H9 (cell line): Measurements from ENCODE around the gene RAG1. TPM values are rescaled to one million over a fixed set of nuclear protein-coding genes. Genes with fewer than 3 reads are reported as not detected.

Source experiments
- DNase-seq: peaks from one replicate; pipeline ENCODE4 v3.0.0-alpha.2; 2017
- H2AFZ ChIP-seq: one replicate; pipeline ENCODE4 v1.6.1; 2013; ENCODE audit warnings: mild to moderate bottlenecking, low read length, control low read depth, moderate library complexity
- H2AK5ac ChIP-seq: 2 replicates; pipeline ENCODE4 v1.6.1; 2013; ENCODE audit warnings: low read length, control low read depth, mixed read lengths; ENCODE audit not compliant: insufficient read length
- H2BK120ac ChIP-seq: one replicate; pipeline ENCODE4 v1.6.1; 2013; ENCODE audit warnings: low read depth, mild to moderate bottlenecking, low read length, control low read depth, inconsistent platforms; ENCODE audit not compliant: poor library complexity, severe bottlenecking
- H2BK12ac ChIP-seq: 2 replicates; pipeline ENCODE4 v1.6.1; 2013; ENCODE audit warnings: low read length, control low read depth, mixed read lengths, low read depth; ENCODE audit not compliant: insufficient read length
- H2BK15ac ChIP-seq: 2 replicates; pipeline ENCODE4 v1.6.1; 2013; ENCODE audit warnings: low read depth, low read length, control low read depth
- H2BK20ac ChIP-seq: one replicate; pipeline ENCODE4 v1.6.1; 2013; ENCODE audit warnings: low read depth, mild to moderate bottlenecking, low read length, control low read depth, inconsistent platforms; ENCODE audit not compliant: poor library complexity, severe bottlenecking
- H2BK5ac ChIP-seq: 2 replicates; pipeline ENCODE4 v1.6.1; 2013; ENCODE audit warnings: low read length, control low read depth, mixed read lengths; ENCODE audit not compliant: insufficient read length
- H3K14ac ChIP-seq: 2 replicates; pipeline ENCODE4 v1.6.1; 2013; ENCODE audit warnings: low read length, control low read depth; ENCODE audit not compliant: insufficient read depth
- H3K18ac ChIP-seq: 2 replicates; pipeline ENCODE4 v1.6.1; 2013; ENCODE audit warnings: low read depth, mild to moderate bottlenecking, mixed read lengths, low read length, control low read depth; ENCODE audit not compliant: insufficient read length
- H3K23ac ChIP-seq: 2 replicates; pipeline ENCODE4 v1.6.1; 2013; ENCODE audit warnings: low read length, control low read depth, mixed read lengths, low read depth; ENCODE audit not compliant: insufficient read length
- H3K23me2 ChIP-seq: 2 replicates; pipeline ENCODE4 v1.6.1; 2013; ENCODE audit warnings: low read depth, mild to moderate bottlenecking, mixed read lengths, low read length, control low read depth; ENCODE audit not compliant: insufficient read length, poor library complexity, severe bottlenecking
- H3K27ac ChIP-seq: 2 replicates; pipeline ENCODE4 v1.5.1; 2013; ENCODE audit warnings: low read length, control low read depth, mixed read lengths, low read depth; ENCODE audit not compliant: insufficient read length
- H3K27me3 ChIP-seq: 2 replicates; pipeline ENCODE4 v1.6.1; 2013; ENCODE audit warnings: low read length, control low read depth, inconsistent platforms; ENCODE audit not compliant: insufficient read depth
- H3K4ac ChIP-seq: 2 replicates; pipeline ENCODE4 v1.6.1; 2013; ENCODE audit warnings: low read depth, mild to moderate bottlenecking, control low read depth, inconsistent platforms, low read length, moderate library complexity
- H3K4me1 ChIP-seq: 2 replicates; pipeline ENCODE4 v1.6.1; 2013; ENCODE audit warnings: low read length, control low read depth, inconsistent platforms; ENCODE audit not compliant: insufficient read depth
- H3K4me2 ChIP-seq: 2 replicates; pipeline ENCODE4 v1.6.1; 2013; ENCODE audit warnings: low read length, control low read depth, mixed read lengths; ENCODE audit not compliant: insufficient read length, insufficient read depth
- H3K56ac ChIP-seq: 2 replicates; pipeline ENCODE4 v1.6.1; 2013; ENCODE audit warnings: low read depth, mild to moderate bottlenecking, mixed read lengths, low read length, control low read depth; ENCODE audit not compliant: insufficient read length
- H3K79me1 ChIP-seq: 2 replicates; pipeline ENCODE4 v1.6.1; 2013; ENCODE audit warnings: low read depth, mild to moderate bottlenecking, moderate library complexity, low read length, control low read depth, inconsistent platforms; ENCODE audit not compliant: insufficient read depth, poor library complexity, severe bottlenecking
- H3K79me2 ChIP-seq: 2 replicates; pipeline ENCODE4 v1.6.1; 2013; ENCODE audit warnings: low read length, control low read depth, inconsistent platforms; ENCODE audit not compliant: insufficient read depth
- H3K9ac ChIP-seq: 2 replicates; pipeline ENCODE4 v1.6.1; 2013; ENCODE audit warnings: low read length, control low read depth, mixed read lengths; ENCODE audit not compliant: insufficient read length; ENCODE audit errors: extremely low read depth
- H3K9me3 ChIP-seq: one replicate; pipeline ENCODE4 v1.6.1; 2013; ENCODE audit warnings: low read depth, low read length, inconsistent platforms; ENCODE audit not compliant: control insufficient read depth
- H3T11ph ChIP-seq: one replicate; pipeline ENCODE4 v1.6.1; 2013; ENCODE audit warnings: mild to moderate bottlenecking, low read length, control low read depth, inconsistent platforms
- H4K20me1 ChIP-seq: one replicate; pipeline ENCODE4 v1.6.1; 2013; ENCODE audit not compliant: control insufficient read depth, insufficient read length, insufficient read depth
- H4K5ac ChIP-seq: 2 replicates; pipeline ENCODE4 v1.6.1; 2013; ENCODE audit warnings: low read depth, mild to moderate bottlenecking, mixed read lengths, low read length, control low read depth; ENCODE audit not compliant: insufficient read length
- H4K8ac ChIP-seq: replicated peaks from 2 replicates; pipeline ENCODE4 v1.6.1; 2013; ENCODE audit warnings: low read length, control low read depth, mixed read lengths, low read depth; ENCODE audit not compliant: insufficient read length
- H4K91ac ChIP-seq: 2 replicates; pipeline ENCODE4 v1.6.1; 2013; ENCODE audit warnings: low read depth, mild to moderate bottlenecking, moderate library complexity, mixed read lengths, low read length, control low read depth; ENCODE audit not compliant: insufficient read length
- H3K27ac Mint-ChIP-seq, 3 experiments: 2 replicates in 2 of 3; 3 replicates in 1 of 3; pipeline ENCODE4 v1.8.0; 2020 to 2021; ENCODE audit warnings: mixed read lengths in 3 of 3, mild to moderate bottlenecking in 1 of 3, moderate library complexity in 1 of 3
- H3K27me3 Mint-ChIP-seq: 2 replicates; pipeline ENCODE4 v1.8.0; 2021; ENCODE audit warnings: low read depth, mild to moderate bottlenecking, moderate library complexity, mixed read lengths
- H3K36me3 Mint-ChIP-seq, 3 experiments: 2 replicates in 2 of 3; 3 replicates in 1 of 3; pipeline ENCODE4 v1.8.0; 2020 to 2021; ENCODE audit warnings: low read depth in 3 of 3, mixed read lengths in 3 of 3; ENCODE audit not compliant: insufficient read depth in 1 of 3
- H3K4me1 Mint-ChIP-seq, 2 experiments: 2 replicates each; pipeline ENCODE4 v1.8.0; 2020; ENCODE audit warnings: mixed read lengths in 2 of 2
- H3K4me3 Mint-ChIP-seq, 2 experiments: 2 replicates in 1 of 2; 3 replicates in 1 of 2; pipeline ENCODE4 v1.8.0; 2020 to 2021; ENCODE audit warnings: mild to moderate bottlenecking in 2 of 2, mixed read lengths in 2 of 2, moderate library complexity in 1 of 2
- H3K9me3 Mint-ChIP-seq, 2 experiments: 2 replicates in 1 of 2; 3 replicates in 1 of 2; pipeline ENCODE4 v1.8.0; 2020; ENCODE audit warnings: mild to moderate bottlenecking in 2 of 2, mixed read lengths in 2 of 2, moderate library complexity in 1 of 2
- CTCF ChIP-seq: fragments of 200-600 bp; sonication (generic); conservative IDR thresholded peaks from 3 replicates; pipeline ENCODE4 v1.8.0; 2021; ENCODE audit warnings: antibody characterized with exemption, mild to moderate bottlenecking
- WGBS: extraction: QIAGEN DNeasy Blood & Tissue Kit; methylation state at CpG from one replicate; pipeline ENCODE4 v1.1.7; 2013; ENCODE audit warnings: missing lambda C conversion rate, low lambda C conversion rate, mixed read lengths; ENCODE audit not compliant: insufficient read length; ENCODE audit errors: extremely low coverage; 5-methylcytosine and 5-hydroxymethylcytosine counted together
- total RNA-seq: library from RNA; stranded (reverse); gene quantifications from 2 replicates; pipeline ENCODE4 v1.2.1, GENCODE V29; 2021

The RAG1 gene
- total RNA-seq, 1 experiment from 2014 or later: 0.70 TPM

GRCh38 chr11:36615826-36616225, 48.0 kb downstream of the RAG1 start:
- no peaks in the 10 kb centered on the region; the same call in 1 of the 2 replicates for H3K27me3 Mint-ChIP-seq
- H2BK5ac ChIP-seq: no peak overlapping the region
- WGBS: no CpG with 5 or more reads among the region's 3 CpGs

More at GRCh38 chr11:36615826-36616225, 48.0 kb downstream of the RAG1 start:
- Histone ChIP-seq H2AK5ac (no peak overlapping the region), H3K56ac (no peak overlapping the region), H3K27me3 (no peaks in the 10 kb centered on the region), H3K23me2 (no peaks in the 10 kb centered on the region), H2BK15ac (no peak overlapping the region), H2BK12ac (no peak overlapping the region), H3K4me2 (no peak overlapping the region), H3K4me1 (no peaks in the 10 kb centered on the region), H4K5ac (no peak overlapping the region), H3K9me3 (no peaks in the 10 kb centered on the region), H3K79me1 (no peaks in the 10 kb centered on the region), H3T11ph (no peak overlapping the region), H3K9ac (no peak overlapping the region), H2BK120ac (no peak overlapping the region), H3K4ac (no peak overlapping the region), H3K18ac (no peak overlapping the region), H3K27ac (no peak overlapping the region), H3K79me2 (no peaks in the 10 kb centered on the region), H3K23ac (no peak overlapping the region), H4K91ac (no peak overlapping the region), H4K20me1 (no peaks in the 10 kb centered on the region), H2AFZ (no peak overlapping the region), H2BK20ac (no peak overlapping the region), H4K8ac (no peak overlapping the region), H3K14ac (no peak overlapping the region)
- Mint-ChIP-seq H3K4me3 (no peak overlapping the region), H3K27ac (no peak overlapping the region), H3K4me1 (no peaks in the 10 kb centered on the region), H3K36me3 (peaks cover 0 to 1% (median 0%) of the 10 kb centered on the region in 3 experiments; a peak in 1 of 7 replicates), H3K9me3 (no peaks in the 10 kb centered on the region; a peak in 1 of 5 replicates)
- no peak for TF ChIP-seq CTCF
- DNase-seq: no peak
